ENCODE data around the gene C17orf50. TPM values are rescaled to one million over a fixed set of nuclear protein-coding genes. Genes with fewer than 3 reads are reported as not detected.

The C17orf50 gene
- total and polyA plus RNA-seq, 2 of the 13 experiments (the other 11 are each of a cell fraction or from before 2014, with no cell fraction given), result not detected

GRCh38 chr17:35764123-35764991, 3.7 kb downstream of the C17orf50 start (continued):
- TF ChIP-seq CCAR2 (optimal IDR thresholded peaks at IDR 0.05; ENCODE audit: low read depth, low read length) (no peak), LRRFIP1 (CRISPR knock-in tag; conservative IDR thresholded peaks at IDR 0.05) (no peak), MEF2D (CRISPR knock-in tag; IDR thresholded peaks at IDR 0.05) (no peak), ELF1 (CRISPR knock-in tag; IDR thresholded peaks at IDR 0.05) (no peak), ATF7-NPFF (CRISPR knock-in tag; IDR thresholded peaks at IDR 0.05; ENCODE audit: low read depth) (0 out of 2 replicates have a peak, but pooled peaks have one; percentile 41), STAT5B (CRISPR knock-in tag; IDR thresholded peaks at IDR 0.05) (no peak), TRIM24 (CRISPR knock-in tag; IDR thresholded peaks at IDR 0.05) (no peak), HNRNPUL1 (IDR thresholded peaks at IDR 0.05; ENCODE audit: low read depth, low read length) (no peak), ATF1 (CRISPR knock-in tag; IDR thresholded peaks at IDR 0.05) (no peak), ZBTB7B (CRISPR knock-in tag; IDR thresholded peaks at IDR 0.05) (peak; percentile 61), MXD4 (CRISPR knock-in tag; IDR thresholded peaks at IDR 0.05) (peak; percentile 76; the same call in 1 of the 2 replicates), ZNF337 (CRISPR knock-in tag; IDR thresholded peaks at IDR 0.05; ENCODE audit: borderline replicate concordance, low read depth) (no peak), ZNF639 (CRISPR knock-in tag; conservative IDR thresholded peaks at IDR 0.05) (no peak), ZNF577 (CRISPR knock-in tag; IDR thresholded peaks at IDR 0.05; ENCODE audit: borderline replicate concordance, low read depth) (0 out of 2 replicates have a peak, but pooled peaks have one; percentile 76), YEATS2 (CRISPR knock-in tag; IDR thresholded peaks at IDR 0.05; ENCODE audit: borderline replicate concordance) (no peak), ZFX (CRISPR knock-in tag; IDR thresholded peaks at IDR 0.05; ENCODE audit: low read depth) (peak; percentile 89), MTF2 (CRISPR knock-in tag; IDR thresholded peaks at IDR 0.05; ENCODE audit: borderline replicate concordance) (peak; percentile 96), TBL1XR1 (IDR thresholded peaks at IDR 0.05; ENCODE audit: borderline replicate concordance, low read length, partially characterized antibody) (no peak), ZNF580 (CRISPR knock-in tag; IDR thresholded peaks at IDR 0.05; ENCODE audit: borderline replicate concordance, low read depth) (peak; percentile 83), MEIS1 (CRISPR knock-in tag; IDR thresholded peaks at IDR 0.05; ENCODE audit: borderline replicate concordance) (peak; percentile 86), SATB2 (CRISPR knock-in tag; IDR thresholded peaks at IDR 0.05) (0 out of 2 replicates have a peak, but pooled peaks have one; percentile 44), SNAPC2 (CRISPR knock-in tag; IDR thresholded peaks at IDR 0.05) (peak; percentile 50; the same call in 1 of the 2 replicates), GRHL1 (CRISPR knock-in tag; conservative IDR thresholded peaks at IDR 0.05) (no peak), ZNF253 (CRISPR knock-in tag; IDR thresholded peaks at IDR 0.05; ENCODE audit: borderline replicate concordance) (0 out of 2 replicates have a peak, but pooled peaks have one; percentile 50)
